ENCODE measurements around the gene IRAK1. TPM values are rescaled to one million over a fixed set of nuclear protein-coding genes. Genes with fewer than 3 reads are reported as not detected.

IRAK1 gene
- polyA plus RNA-seq, 1 donor (not counting 4 experiments of a cell fraction or from before 2014, with no cell fraction given), result 41.5 TPM

- TF ChIP-seq CTCF (optimal IDR thresholded peaks at IDR 0.05 in 1 of 3, IDR thresholded peaks at IDR 0.05 in 1 of 3, conservative IDR thresholded peaks at IDR 0.05 in 1 of 3; ENCODE audit: extremely low read depth in 1 of 3, insufficient read depth in 2 of 3, low read length in 3 of 3), result no peak
- TF ChIP-seq EZH2 (IDR thresholded peaks at IDR 0.05; ENCODE audit: low read length), result no peak
- no peaks in the 10 kb centered on the region for H4K20me1 ChIP-seq (ENCODE audit: control insufficient read depth, extremely low read depth, insufficient read depth, low read length)
- H3K9ac ChIP-seq (ENCODE audit: control insufficient read depth, extremely low read depth, insufficient read depth, low read length), result no peak overlapping the region
- H3K27me3 ChIP-seq (ENCODE audit: control insufficient read depth, extremely low read depth, insufficient read depth, low read length), result no peaks in the 10 kb centered on the region
- no peaks in the 10 kb centered on the region for H3K4me1 ChIP-seq (ENCODE audit: control insufficient read depth, extremely low read depth, insufficient read depth, low read length)
- DNase-seq (ENCODE audit: low read depth, low spot score) (no peak), FAIRE-seq (no peak)
- H2AFZ ChIP-seq (ENCODE audit: control insufficient read depth, low read length), result no peak overlapping the region
- no peaks in the 10 kb centered on the region for H3K36me3 ChIP-seq (ENCODE audit: control insufficient read depth in 2 of 2, extremely low read depth in 1 of 2, insufficient read depth in 2 of 2, low read length in 2 of 2)
- dilution Hi-C loops (cut with MboI; ENCODE audit: extremely low pct_ligation_motif_present, low sequenced_read_pairs), result no loop called here
- no peak overlapping the region for H3K4me3 ChIP-seq (ENCODE audit: control insufficient read depth in 2 of 3, extremely low read depth in 1 of 3, insufficient read depth in 2 of 3, low read depth in 1 of 3, low read length in 3 of 3)
- peaks cover 13% of the 10 kb centered on the region for H3K79me2 ChIP-seq (ENCODE audit: control insufficient read depth, insufficient read depth, low read length)
- no peaks in the 10 kb centered on the region for H3K9me3 ChIP-seq (ENCODE audit: control insufficient read depth, low read depth, low read length)
- no peak overlapping the region for H3K27ac ChIP-seq (ENCODE audit: control insufficient read depth, insufficient read depth, low read length)
- no peak overlapping the region for H3K4me2 ChIP-seq (ENCODE audit: control insufficient read depth, extremely low read depth, insufficient read depth, low read depth, low read length)
- H3K9me1 ChIP-seq (ENCODE audit: control insufficient read depth, extremely low read depth, insufficient read depth, low read length), result no peaks in the 10 kb centered on the region
These were observed 21.2 kb upstream of the IRAK1 start for GRCh38 chrX:154040863-154041262.

GRCh38 chrX:154040307-154040756 lies 20.6 kb upstream of the IRAK1 start:
- TF ChIP-seq CTCF (optimal IDR thresholded peaks at IDR 0.05 in 1 of 3, IDR thresholded peaks at IDR 0.05 in 1 of 3, conservative IDR thresholded peaks at IDR 0.05 in 1 of 3; ENCODE audit: extremely low read depth in 1 of 3, insufficient read depth in 2 of 3, low read length in 3 of 3), result no peak
- no peak for TF ChIP-seq EZH2 (IDR thresholded peaks at IDR 0.05; ENCODE audit: low read length)
- H3K4me1 ChIP-seq (ENCODE audit: control insufficient read depth, extremely low read depth, insufficient read depth, low read length), result no peaks in the 10 kb centered on the region

More at GRCh38 chrX:154040307-154040756, 20.6 kb upstream of the IRAK1 start:
- FAIRE-seq, result no peak
- no peaks in the 10 kb centered on the region for H3K27me3 ChIP-seq (ENCODE audit: control insufficient read depth, extremely low read depth, insufficient read depth, low read length)
- no peaks in the 10 kb centered on the region for H4K20me1 ChIP-seq (ENCODE audit: control insufficient read depth, extremely low read depth, insufficient read depth, low read length)
- no peak overlapping the region for H2AFZ ChIP-seq (ENCODE audit: control insufficient read depth, low read length)
- dilution Hi-C loops (cut with MboI; ENCODE audit: extremely low pct_ligation_motif_present, low sequenced_read_pairs), result no loop called here
- no peak overlapping the region for H3K4me3 ChIP-seq (ENCODE audit: control insufficient read depth in 2 of 3, extremely low read depth in 1 of 3, insufficient read depth in 2 of 3, low read depth in 1 of 3, low read length in 3 of 3)
- no peak overlapping the region for H3K4me2 ChIP-seq (ENCODE audit: control insufficient read depth, extremely low read depth, insufficient read depth, low read depth, low read length)
- DNase-seq (ENCODE audit: low read depth, low spot score), result no peak
- no peaks in the 10 kb centered on the region for H3K9me1 ChIP-seq (ENCODE audit: control insufficient read depth, extremely low read depth, insufficient read depth, low read length)
- peaks cover 13% of the 10 kb centered on the region for H3K79me2 ChIP-seq (ENCODE audit: control insufficient read depth, insufficient read depth, low read length)
- H3K9me3 ChIP-seq (ENCODE audit: control insufficient read depth, low read depth, low read length), result no peaks in the 10 kb centered on the region
- peak overlapping the region; percentile 2 for H3K27ac ChIP-seq (ENCODE audit: control insufficient read depth, insufficient read depth, low read length)
- no peak overlapping the region for H3K9ac ChIP-seq (ENCODE audit: control insufficient read depth, extremely low read depth, insufficient read depth, low read length)
- no peaks in the 10 kb centered on the region for H3K36me3 ChIP-seq (ENCODE audit: control insufficient read depth in 2 of 2, extremely low read depth in 1 of 2, insufficient read depth in 2 of 2, low read length in 2 of 2)

Data from keratinocyte (primary cell).